SIG-M5 treated with dmso at 0.1 percent for 504 hours (cell line): Measurements from ENCODE around the gene CCDC85C.
A peak's percentile ranks its signal among the peaks of the same experiment; 100 is the strongest.

Experiments used
- DNase-seq: peaks from one replicate; lab custom pipeline; 2025; ENCODE audit not compliant: unreplicated experiment; lab: John Stamatoyannopoulos, UW

CCDC85C gene

DNA sequence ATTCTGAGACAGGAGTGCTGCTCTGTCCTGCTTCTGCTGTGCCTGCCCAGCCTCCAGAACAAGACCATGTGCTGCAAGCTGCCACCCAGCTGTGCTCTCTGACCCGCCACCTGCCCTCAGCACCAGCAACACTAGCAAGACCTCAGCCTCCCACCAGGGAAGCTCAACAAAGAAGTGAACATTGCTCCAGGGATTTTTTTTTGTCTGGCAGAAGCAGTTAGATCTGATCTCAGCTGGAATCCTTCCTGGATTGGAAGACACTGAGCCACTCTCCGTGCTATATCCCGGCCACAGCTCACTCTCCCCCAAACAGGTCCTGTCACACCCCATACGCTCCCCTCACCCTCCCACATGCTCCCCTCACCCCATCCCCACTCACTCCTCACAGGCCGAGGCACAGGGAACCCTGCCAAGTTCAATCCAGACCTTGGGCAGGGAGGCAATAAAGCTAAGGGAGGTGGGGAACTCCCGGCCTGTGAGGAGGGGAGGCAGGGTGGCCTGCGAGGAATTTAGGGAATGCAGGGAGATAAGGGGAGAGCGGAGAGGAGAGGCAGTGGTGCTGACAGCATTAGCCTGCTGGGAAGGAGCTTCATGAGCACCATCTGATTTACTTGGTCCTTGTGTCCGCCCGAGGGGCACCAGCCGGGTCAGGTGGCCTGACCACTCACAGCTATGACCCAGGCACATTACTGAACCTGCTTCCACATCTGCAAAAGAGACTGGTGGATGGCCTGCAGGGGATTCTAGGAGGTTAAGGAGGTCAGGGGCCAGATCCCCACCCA is 29.7 kb downstream of the CCDC85C start:
- DNase-seq = peak; percentile 18

GRCh38 chr14:99573436-99574098 is 30.4 kb downstream of the CCDC85C start:
- no peak for DNase-seq

DNA sequence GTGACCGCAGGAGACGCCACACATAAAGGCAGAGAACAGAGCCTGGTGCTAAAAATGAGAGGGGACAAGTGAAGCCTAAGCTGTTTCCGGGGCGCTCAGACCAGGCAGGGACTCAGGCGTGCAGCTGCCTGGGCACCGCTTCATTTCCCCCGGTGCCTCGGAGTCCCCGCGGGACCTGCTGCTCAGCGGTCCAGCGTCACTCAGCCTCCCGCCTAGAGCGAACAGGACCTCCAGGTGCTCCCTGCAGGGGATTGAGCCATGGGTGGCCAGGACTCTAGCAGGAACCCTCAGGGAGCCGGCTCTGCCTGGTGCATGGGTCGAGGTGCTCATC is 31.0 kb downstream of the CCDC85C start:
- DNase-seq = no peak

DNA sequence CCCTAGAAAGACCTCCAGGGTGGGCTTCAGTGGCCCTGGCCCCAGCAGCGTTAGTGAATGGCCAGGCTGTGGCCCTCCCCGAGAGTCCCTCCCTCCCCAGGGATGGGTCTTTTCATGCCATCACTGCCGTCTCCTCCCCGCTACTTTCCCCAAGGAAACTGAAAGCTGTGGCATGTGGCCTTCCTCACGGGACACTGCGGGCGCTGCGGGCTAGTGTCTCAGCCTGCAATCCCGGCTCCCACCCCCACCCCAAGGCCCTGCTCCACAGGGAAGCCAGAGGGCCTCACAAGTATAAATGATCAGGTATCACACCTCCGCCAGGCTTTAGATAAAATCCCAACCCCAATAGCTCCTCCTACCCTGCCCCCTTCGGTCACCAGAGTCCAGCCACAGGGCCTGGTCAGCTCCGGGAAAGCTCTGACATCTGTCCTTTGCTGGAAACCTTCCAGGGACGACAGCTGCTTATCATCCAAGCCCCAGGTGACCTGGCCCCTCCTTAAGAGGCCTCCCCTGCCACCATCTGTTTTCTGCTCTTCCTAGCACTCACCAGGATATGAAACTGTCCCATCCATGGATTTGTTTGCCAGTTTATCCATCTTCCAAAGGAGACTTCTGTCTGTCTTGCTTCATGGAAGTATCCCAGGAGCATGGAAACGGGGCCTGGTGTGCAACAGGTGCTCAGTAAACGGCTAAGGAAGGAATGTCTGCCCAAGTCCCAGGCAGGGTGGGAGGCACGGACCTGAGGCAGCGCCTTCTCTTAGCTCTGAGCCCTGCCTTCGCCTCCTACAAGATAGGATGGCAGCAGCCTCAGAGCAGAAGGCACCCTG is 31.6 kb downstream of the CCDC85C start:
- DNase-seq = no peak

- DNase-seq = no peak
Measured at GRCh38 chr14:99571303-99571986, 32.6 kb downstream of the CCDC85C start.

GRCh38 chr14:99570544-99571302 is 33.3 kb downstream of the CCDC85C start:
- DNase-seq = no peak

DNA sequence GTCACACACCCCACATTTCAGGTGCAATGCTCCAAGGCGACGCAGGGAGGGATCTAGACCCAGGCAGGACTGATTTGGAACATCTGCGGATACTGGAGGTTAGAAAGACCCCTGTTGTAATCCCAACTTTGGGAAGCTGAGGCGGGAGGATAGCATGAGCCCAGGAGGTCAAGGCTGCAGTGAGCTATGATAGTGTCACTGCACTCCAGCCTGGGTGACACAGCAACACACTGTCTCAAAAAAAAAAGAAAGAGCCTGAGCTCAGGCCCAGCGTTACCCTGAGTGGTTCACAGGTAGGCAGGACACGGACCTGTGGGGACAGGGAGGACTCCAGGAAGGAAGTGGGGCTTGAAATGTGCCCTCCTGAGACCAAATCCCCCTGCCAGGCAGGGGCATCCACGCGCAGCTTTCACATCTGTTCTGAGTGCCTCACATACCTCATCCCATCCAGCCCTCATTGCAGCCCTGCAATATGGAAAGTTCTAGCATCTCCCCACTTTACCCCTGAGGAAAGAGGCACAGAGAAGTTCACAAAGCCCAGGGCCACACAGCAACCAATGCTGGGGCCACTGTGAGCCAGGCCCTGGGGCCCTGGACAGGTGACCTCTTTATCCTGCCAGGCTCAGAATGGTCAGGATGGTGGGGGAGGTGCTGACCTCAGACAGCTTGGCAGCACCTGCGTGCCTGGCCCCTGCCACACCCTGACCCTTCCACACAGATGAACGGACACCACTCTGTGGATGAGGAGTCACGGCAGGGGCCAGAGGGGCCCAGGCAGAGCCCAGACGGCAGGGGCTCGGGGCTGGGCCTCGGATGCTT is 34.1 kb downstream of the CCDC85C start:
- DNase-seq = no peak

- DNase-seq = no peak
Measured at GRCh38 chr14:99568567-99569560, 35.1 kb downstream of the CCDC85C start.

GRCh38 chr14:99566390-99567354 is 37.3 kb downstream of the CCDC85C start:
- no peak for DNase-seq

- no peak for DNase-seq
Measured at GRCh38 chr14:99566009-99566389, 38.0 kb downstream of the CCDC85C start.

- DNase-seq = no peak
Measured at GRCh38 chr14:99565383-99565782, 38.6 kb downstream of the CCDC85C start.

DNA sequence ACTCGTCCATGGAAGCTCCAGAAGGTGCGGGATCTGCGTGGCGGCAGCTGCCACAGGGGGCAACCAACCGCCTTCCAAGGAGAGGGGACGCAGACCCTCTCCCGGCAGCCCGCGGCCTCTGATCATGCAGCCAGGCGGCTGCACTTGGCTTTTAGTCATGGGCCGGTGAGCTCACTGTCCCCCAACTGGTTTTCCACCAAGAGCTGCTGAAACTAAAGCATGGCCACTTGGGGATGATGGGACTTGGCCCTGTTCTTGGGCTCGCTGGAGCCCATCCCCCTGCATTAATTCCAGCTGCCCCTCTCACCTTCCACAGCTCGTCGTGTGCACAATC is 39.1 kb downstream of the CCDC85C start:
- no peak for DNase-seq

DNA sequence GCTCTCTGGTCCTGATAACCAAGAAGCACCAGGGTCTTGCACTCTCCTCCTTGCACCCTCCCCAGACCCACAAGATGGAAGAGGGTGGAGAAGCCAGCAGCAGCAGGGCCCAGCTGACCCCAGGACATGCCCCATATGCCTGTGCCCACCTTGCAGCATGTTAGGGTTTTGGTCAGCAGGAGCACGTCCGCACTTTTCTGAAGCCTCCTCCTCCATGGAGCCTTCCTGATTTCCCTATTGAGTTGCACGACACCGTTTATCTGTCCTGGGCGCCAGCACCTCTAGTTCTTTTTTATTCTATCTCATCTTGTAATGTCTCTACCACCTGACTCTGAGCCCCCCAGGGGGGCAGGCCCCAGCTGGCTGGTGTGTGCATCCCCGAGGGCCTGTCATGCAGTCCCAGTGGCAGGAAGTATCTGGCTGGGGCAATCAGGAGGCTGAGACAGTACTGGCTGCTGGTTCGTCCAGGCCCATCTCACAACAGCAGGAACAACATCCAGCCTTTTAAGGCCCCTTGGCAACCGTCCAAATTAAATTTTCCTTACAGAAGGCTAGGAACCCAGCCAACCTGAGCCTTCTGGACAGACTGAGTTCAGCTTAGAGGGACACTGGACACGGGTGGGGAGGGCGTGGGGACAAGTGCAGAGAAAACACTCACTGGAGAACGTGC is 39.6 kb downstream of the CCDC85C start:
- DNase-seq = no peak

DNA sequence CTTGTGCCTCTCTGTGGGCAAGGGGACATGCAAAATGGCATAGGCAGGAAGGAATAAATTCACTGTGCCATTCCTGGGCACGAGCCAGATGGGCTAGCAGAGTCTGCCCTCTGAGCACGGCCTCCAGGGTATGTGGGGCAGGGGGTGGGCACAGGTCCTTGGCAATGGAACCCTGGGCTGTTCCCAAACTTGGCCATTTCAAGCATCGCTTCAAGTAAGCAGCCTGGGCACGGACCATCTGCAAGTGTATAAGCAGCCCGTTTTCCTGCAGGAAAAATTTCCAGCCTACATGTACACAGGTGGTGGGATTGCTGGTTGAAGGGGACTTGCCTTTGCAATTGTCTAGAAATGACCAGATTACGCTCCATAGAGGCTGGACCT is 40.3 kb downstream of the CCDC85C start:
- DNase-seq = no peak

GRCh38 chr14:99562856-99563748 is 40.9 kb downstream of the CCDC85C start:
- peak; percentile 19 for DNase-seq

- DNase-seq = no peak
Measured at GRCh38 chr14:99561864-99562263, 42.1 kb downstream of the CCDC85C start.
